GM19035 (cell line): ENCODE data around the gene MEGF10.

Experiments
- ATAC-seq: cut with Tn5 transposase; IDR thresholded peaks from one replicate; pipeline ENCODE4 v1.9.1; 2021; ENCODE audit not compliant: unreplicated experiment

The MEGF10 gene

GRCh38 chr5:127324756-127325155, 34.2 kb downstream of the MEGF10 start:
- ATAC-seq = no peak

- ATAC-seq = no peak
These were observed 35.8 kb downstream of the MEGF10 start for GRCh38 chr5:127326431-127326830.

- no peak for ATAC-seq
These were observed 36.6 kb downstream of the MEGF10 start for GRCh38 chr5:127326976-127327755.

GRCh38 chr5:127330116-127330515, 39.5 kb downstream of the MEGF10 start:
- ATAC-seq = no peak

- ATAC-seq = no peak
These were observed 41.5 kb downstream of the MEGF10 start for GRCh38 chr5:127331890-127332649.

- no peak for ATAC-seq
These were observed 42.9 kb downstream of the MEGF10 start for GRCh38 chr5:127333483-127333882.

- ATAC-seq = no peak
These were observed 44.8 kb downstream of the MEGF10 start for GRCh38 chr5:127335381-127335780.

- no peak for ATAC-seq
These were observed 47.3 kb downstream of the MEGF10 start for GRCh38 chr5:127337876-127338275.

GRCh38 chr5:127338501-127338900, 47.9 kb downstream of the MEGF10 start:
- ATAC-seq = no peak

- no peak for ATAC-seq
These were observed 50.0 kb downstream of the MEGF10 start for GRCh38 chr5:127340606-127341005.

GRCh38 chr5:127342364-127342763, 51.8 kb downstream of the MEGF10 start:
- no peak for ATAC-seq

GRCh38 chr5:127343313-127343712, 52.7 kb downstream of the MEGF10 start:
- no peak for ATAC-seq

GRCh38 chr5:127343866-127344265, 53.3 kb downstream of the MEGF10 start:
- ATAC-seq = no peak

- ATAC-seq = no peak
These were observed 54.3 kb downstream of the MEGF10 start for GRCh38 chr5:127344931-127345330.

- no peak for ATAC-seq
These were observed 60.8 kb downstream of the MEGF10 start for GRCh38 chr5:127351418-127351817.

GRCh38 chr5:127352068-127352467, 61.5 kb downstream of the MEGF10 start:
- ATAC-seq = no peak

GRCh38 chr5:127353327-127353726, 62.7 kb downstream of the MEGF10 start:
- no peak for ATAC-seq

GRCh38 chr5:127353796-127354195, 63.2 kb downstream of the MEGF10 start:
- ATAC-seq = no peak

GRCh38 chr5:127355337-127355736, 64.7 kb downstream of the MEGF10 start:
- ATAC-seq = no peak

GRCh38 chr5:127358284-127358683, 67.7 kb downstream of the MEGF10 start:
- ATAC-seq = no peak

- ATAC-seq = no peak
These were observed 68.1 kb downstream of the MEGF10 start for GRCh38 chr5:127358740-127359139.

- ATAC-seq = no peak
These were observed 68.9 kb downstream of the MEGF10 start for GRCh38 chr5:127359502-127359901.
